HepG2 (cell line): ENCODE measurements around the gene HES1. TPM values are rescaled to one million over a fixed set of nuclear protein-coding genes. Genes with fewer than 3 reads are reported as not detected.

ENCODE experiments used
- ATAC-seq: fragments of 200-7000 bp; cut with Tn5 transposase; 3 replicates; pipeline ENCODE4 v1.9.1; 2020; ENCODE audit warnings: mild to moderate bottlenecking, moderate library complexity
- BruUV-seq: library from RNA; stranded (reverse); fragments of 400-500 nt; replicated peaks from 2 replicates; lab custom pipeline; 2021; lab: Mats Ljungman, UMichigan
- CTCF ChIA-PET: fragments of 300-600 bp; formaldehyde crosslinking; extraction: SDS; loops from one replicate; lab custom pipeline; 2021; ENCODE audit warnings: low total read pairs, inconsistent platforms, low intra/inter-chr PET ratio; lab: Yijun Ruan, JAX
- POLR2A ChIA-PET: fragments of 350-600 bp; sonication (Branson Sonifier 250); formaldehyde crosslinking; loops from one replicate; lab custom pipeline; 2020; ENCODE audit warnings: antibody characterized with exemption, inconsistent platforms; lab: Yijun Ruan, JAX
- DNase-seq: peaks from one replicate; pipeline ENCODE4 v3.0.0-alpha.2; 2015; ENCODE audit warnings: low spot score
- FAIRE-seq: peaks from 3 replicates; lab custom pipeline; 2011; peaks lifted over from hg19 to GRCh38; lab: Jason Lieb, UNC
- H2AFZ ChIP-seq: one replicate; pipeline ENCODE4 v1.6.1; 2011; ENCODE audit warnings: low read length, inconsistent platforms
- H3K27ac ChIP-seq: fragments of 300-600 bp; 3 replicates; pipeline ENCODE4 v1.8.0; 2011; ENCODE audit warnings: mixed run types, mild to moderate bottlenecking, mixed read lengths, low read length, inconsistent platforms; ENCODE audit not compliant: insufficient read depth; ENCODE audit errors: extremely low read length
- H3K27me3 ChIP-seq, 2 experiments: fragments of 200-600 bp in 1 of 2; 2 replicates in 1 of 2; 3 replicates in 1 of 2; pipeline versions ENCODE4 v1.6.0 to v1.8.0; 2011; ENCODE audit warnings: low read length in 2 of 2, mild to moderate bottlenecking in 2 of 2, moderate library complexity in 2 of 2, inconsistent platforms in 1 of 2; ENCODE audit not compliant: insufficient read depth in 2 of 2, control insufficient read depth in 1 of 2
- H3K36me3 ChIP-seq, 2 experiments: fragments of 200-600 bp in 1 of 2; replicated peaks in 1 of 2; 2 replicates in 1 of 2; 3 replicates in 1 of 2; pipeline versions ENCODE4 v1.5.1 to v1.8.0; 2011; ENCODE audit warnings: low read length in 2 of 2, inconsistent platforms in 1 of 2; ENCODE audit not compliant: insufficient read depth in 2 of 2, control insufficient read depth in 1 of 2
- H3K4me1 ChIP-seq: 2 replicates; pipeline ENCODE4 v1.5.1; 2012; ENCODE audit warnings: low read length, inconsistent platforms; ENCODE audit not compliant: insufficient read depth
- H3K4me2 ChIP-seq: 2 replicates; pipeline ENCODE4 v1.6.0; 2011; ENCODE audit warnings: low read depth, low read length, inconsistent platforms
- H3K4me3 ChIP-seq, 3 experiments: fragments of 200-600 bp in 1 of 3; sonication (generic), shearing (Covaris generic) in 1 of 3; replicated peaks in 1 of 3; 2 replicates each; pipeline ENCODE4 v1.5.1; 2011 to 2016; ENCODE audit warnings: low read length in 3 of 3, inconsistent platforms in 2 of 3, low read depth in 2 of 3, mild to moderate bottlenecking in 2 of 3, control low read depth in 1 of 3, mixed read lengths in 1 of 3; ENCODE audit not compliant: insufficient read depth in 1 of 3
- H3K79me2 ChIP-seq: one replicate; pipeline ENCODE4 v1.6.1; 2011; ENCODE audit warnings: low read length, inconsistent platforms; ENCODE audit not compliant: insufficient read depth
- H3K9ac ChIP-seq: 2 replicates; pipeline ENCODE4 v1.6.0; 2011; ENCODE audit warnings: mild to moderate bottlenecking, low read depth, low read length, inconsistent platforms; ENCODE audit not compliant: insufficient read depth
- H3K9me3 ChIP-seq: 2 replicates; pipeline ENCODE4 v1.5.1; 2012; ENCODE audit warnings: mild to moderate bottlenecking, low read length
- H4K20me1 ChIP-seq: 2 replicates; pipeline ENCODE4 v1.6.0; 2011; ENCODE audit warnings: inconsistent platforms, mild to moderate bottlenecking, low read length, moderate library complexity; ENCODE audit not compliant: insufficient read depth
- NFE2L2 ChIP-seq: fragments of 150-350 bp; IDR thresholded peaks from 2 replicates; pipeline ENCODE4 v1.6.1; 2014; ENCODE audit warnings: low read length
- NR2C2 ChIP-seq: sonication (generic); formaldehyde crosslinking; IDR thresholded peaks from 2 replicates; pipeline ENCODE4 v1.4.0; 2020; ENCODE audit warnings: missing genetic modification reagents, mild to moderate bottlenecking, moderate library complexity, borderline replicate concordance
- SMYD3 ChIP-seq: sonication (generic); formaldehyde crosslinking; IDR thresholded peaks from 2 replicates; pipeline ENCODE4 v1.8.1; 2023; ENCODE audit warnings: mild to moderate bottlenecking, missing genetic modification reagents
- SP140L ChIP-seq: sonication (generic); formaldehyde crosslinking; IDR thresholded peaks from 2 replicates; pipeline ENCODE4 v1.4.0; 2020; ENCODE audit warnings: missing genetic modification reagents, borderline replicate concordance
- SRF ChIP-seq: IDR thresholded peaks from 2 replicates; pipeline ENCODE4 v1.6.1; 2011; ENCODE audit warnings: mild to moderate bottlenecking, low read depth, low read length, moderate library complexity
- ZNF274 ChIP-seq: sonication (generic); formaldehyde crosslinking; IDR thresholded peaks from 2 replicates; pipeline ENCODE4 v1.5.1; 2020; ENCODE audit warnings: mild to moderate bottlenecking, missing genetic modification reagents
- ZNF484 ChIP-seq: sonication (generic); formaldehyde crosslinking; IDR thresholded peaks from 2 replicates; pipeline ENCODE4 v1.5.1; 2020; ENCODE audit warnings: mild to moderate bottlenecking, low read depth, missing genetic modification reagents, borderline replicate concordance
- ZNF570 ChIP-seq: sonication (generic); formaldehyde crosslinking; IDR thresholded peaks from 2 replicates; pipeline ENCODE4 v1.4.0; 2020; ENCODE audit warnings: mild to moderate bottlenecking, missing genetic modification reagents, borderline replicate concordance
- WGBS: methylation state at CpG from one replicate; pipeline ENCODE4 v1.1.6; 2017; ENCODE audit warnings: low lambda C conversion rate; 5-methylcytosine and 5-hydroxymethylcytosine counted together
- in situ Hi-C: cut with HindIII; loops from 2 replicates; pipeline ENCODE4 v1.10.0; 2017; ENCODE audit warnings: low pct_unique_long_range_greater_than_20kb; ENCODE audit not compliant: extremely low pct_ligation_motif_present
- intact Hi-C: fragments of 100-400 bp; cut with micrococcal nuclease; formaldehyde crosslinking; loops from one replicate; pipeline ENCODE4 v1.10.0; 2022; ENCODE audit not compliant: unreplicated experiment
- polyA plus RNA-seq, 8 experiments: library from polyadenylated mRNA; depleted of rRNA in 3 of 8; stranded (reverse) in 7 of 8; unstranded in 1 of 8; fragments of >200 nt; fragmentation: Illumina TruSeq in 4 of 8; extraction: Trizol in 4 of 8; gene quantifications; 2 replicates each; pipeline versions ENCODE4 v1.2.1 to v1.2.3, GENCODE V29; 2011 to 2016; ENCODE audit warnings: low read depth in 4 of 8, missing spikeins in 1 of 8, mixed read lengths in 1 of 8; ENCODE audit not compliant: insufficient read depth in 1 of 8
- total RNA-seq, 5 experiments: library from RNA; depleted of rRNA; stranded (reverse); fragments of >200 nt; fragmentation: Illumina TruSeq; extraction: Trizol; gene quantifications; 2 replicates each; pipeline ENCODE4 v1.2.3, GENCODE V29; 2016; ENCODE audit warnings: low read depth in 1 of 5
- TF ChIP-seq, protein P1 (sequence below): sonication (generic); formaldehyde crosslinking; IDR thresholded peaks from 2 replicates; pipeline ENCODE4 v1.4.0; 2020; ENCODE audit warnings: mild to moderate bottlenecking, missing genetic modification reagents
- TF ChIP-seq, protein P2 (sequence below): sonication (generic); formaldehyde crosslinking; IDR thresholded peaks from 2 replicates; pipeline ENCODE4 v1.8.0; 2022; ENCODE audit warnings: low read depth, missing genetic modification reagents
- TF ChIP-seq, protein P3 (sequence below): sonication (generic); formaldehyde crosslinking; IDR thresholded peaks from 2 replicates; pipeline ENCODE4 v1.4.0; 2020; ENCODE audit warnings: mild to moderate bottlenecking, missing genetic modification reagents
- TF ChIP-seq, protein P4 (sequence below): IDR thresholded peaks from 2 replicates; pipeline ENCODE4 v1.6.1; 2016; ENCODE audit warnings: low read depth

Gene HES1
- total and polyA plus RNA-seq, 2 of the 13 experiments (the other 11 are each of a cell fraction or from before 2014, with no cell fraction given), result 15.4 to 19.8 TPM

DNA sequence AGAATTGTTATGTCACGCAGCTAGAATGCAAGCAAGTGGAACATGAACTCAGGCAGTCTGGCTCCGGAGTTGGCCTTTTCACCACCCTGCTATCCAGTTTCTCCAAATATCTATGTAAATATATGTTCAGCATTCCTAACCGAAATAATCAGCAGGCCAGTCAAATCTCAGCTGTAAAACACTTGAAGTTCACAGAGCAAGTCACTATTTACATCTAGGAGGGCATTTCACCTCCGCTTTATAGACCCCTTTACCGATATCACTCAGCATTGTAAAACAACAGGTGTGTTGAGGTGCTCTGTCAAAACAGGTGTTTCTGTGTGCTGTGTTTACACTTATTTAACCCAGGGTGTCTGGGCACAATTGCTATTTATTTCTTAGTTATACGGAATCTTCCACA lies 12.2 kb upstream of the HES1 start:
- no peak overlapping the region for H3K4me3 ChIP-seq
- BruUV-seq, result no TSS peak
- no peak for FAIRE-seq
- TF ChIP-seq ZNF570 (CRISPR knock-in tag) (no peak), NFE2L2 (no peak), ZNF274 (CRISPR knock-in tag) (no peak), SRF (no peak), SMYD3 (no peak), SP140L (CRISPR knock-in tag) (no peak), NR2C2 (CRISPR knock-in tag) (no peak), ZNF484 (no peak)
- TF ChIP-seq, protein P1, sequence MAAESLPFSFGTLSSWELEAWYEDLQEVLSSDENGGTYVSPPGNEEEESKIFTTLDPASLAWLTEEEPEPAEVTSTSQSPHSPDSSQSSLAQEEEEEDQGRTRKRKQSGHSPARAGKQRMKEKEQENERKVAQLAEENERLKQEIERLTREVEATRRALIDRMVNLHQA (CRISPR knock-in tag), result no peak
- TF ChIP-seq, protein P2, sequence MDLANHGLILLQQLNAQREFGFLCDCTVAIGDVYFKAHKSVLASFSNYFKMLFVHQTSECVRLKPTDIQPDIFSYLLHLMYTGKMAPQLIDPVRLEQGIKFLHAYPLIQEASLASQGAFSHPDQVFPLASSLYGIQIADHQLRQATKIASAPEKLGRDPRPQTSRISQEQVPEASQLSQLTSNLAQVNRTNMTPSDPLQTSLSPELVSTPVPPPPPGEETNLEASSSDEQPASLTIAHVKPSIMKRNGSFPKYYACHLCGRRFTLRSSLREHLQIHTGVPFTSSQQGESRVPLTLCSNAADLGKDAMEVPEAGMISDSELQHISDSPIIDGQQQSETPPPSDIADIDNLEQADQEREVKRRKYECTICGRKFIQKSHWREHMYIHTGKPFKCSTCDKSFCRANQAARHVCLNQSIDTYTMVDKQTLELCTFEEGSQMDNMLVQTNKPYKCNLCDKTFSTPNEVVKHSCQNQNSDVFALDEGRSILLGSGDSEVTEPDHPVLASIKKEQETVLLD (CRISPR knock-in tag), result no peak
- TF ChIP-seq, protein P3, sequence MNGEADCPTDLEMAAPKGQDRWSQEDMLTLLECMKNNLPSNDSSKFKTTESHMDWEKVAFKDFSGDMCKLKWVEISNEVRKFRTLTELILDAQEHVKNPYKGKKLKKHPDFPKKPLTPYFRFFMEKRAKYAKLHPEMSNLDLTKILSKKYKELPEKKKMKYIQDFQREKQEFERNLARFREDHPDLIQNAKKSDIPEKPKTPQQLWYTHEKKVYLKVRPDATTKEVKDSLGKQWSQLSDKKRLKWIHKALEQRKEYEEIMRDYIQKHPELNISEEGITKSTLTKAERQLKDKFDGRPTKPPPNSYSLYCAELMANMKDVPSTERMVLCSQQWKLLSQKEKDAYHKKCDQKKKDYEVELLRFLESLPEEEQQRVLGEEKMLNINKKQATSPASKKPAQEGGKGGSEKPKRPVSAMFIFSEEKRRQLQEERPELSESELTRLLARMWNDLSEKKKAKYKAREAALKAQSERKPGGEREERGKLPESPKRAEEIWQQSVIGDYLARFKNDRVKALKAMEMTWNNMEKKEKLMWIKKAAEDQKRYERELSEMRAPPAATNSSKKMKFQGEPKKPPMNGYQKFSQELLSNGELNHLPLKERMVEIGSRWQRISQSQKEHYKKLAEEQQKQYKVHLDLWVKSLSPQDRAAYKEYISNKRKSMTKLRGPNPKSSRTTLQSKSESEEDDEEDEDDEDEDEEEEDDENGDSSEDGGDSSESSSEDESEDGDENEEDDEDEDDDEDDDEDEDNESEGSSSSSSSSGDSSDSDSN (CRISPR knock-in tag), result no peak
- TF ChIP-seq, protein P4, sequence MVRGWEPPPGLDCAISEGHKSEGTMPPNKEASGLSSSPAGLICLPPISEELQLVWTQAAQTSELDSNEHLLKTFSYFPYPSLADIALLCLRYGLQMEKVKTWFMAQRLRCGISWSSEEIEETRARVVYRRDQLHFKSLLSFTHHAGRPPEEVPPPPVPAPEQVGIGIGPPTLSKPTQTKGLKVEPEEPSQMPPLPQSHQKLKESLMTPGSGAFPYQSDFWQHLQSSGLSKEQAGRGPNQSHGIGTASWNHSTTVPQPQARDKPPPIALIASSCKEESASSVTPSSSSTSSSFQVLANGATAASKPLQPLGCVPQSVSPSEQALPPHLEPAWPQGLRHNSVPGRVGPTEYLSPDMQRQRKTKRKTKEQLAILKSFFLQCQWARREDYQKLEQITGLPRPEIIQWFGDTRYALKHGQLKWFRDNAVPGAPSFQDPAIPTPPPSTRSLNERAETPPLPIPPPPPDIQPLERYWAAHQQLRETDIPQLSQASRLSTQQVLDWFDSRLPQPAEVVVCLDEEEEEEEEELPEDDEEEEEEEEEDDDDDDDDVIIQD (CRISPR knock-in tag), result no peak
- TF ChIP-seq, all 625 proteins: peak for 0
- no peaks in the 10 kb centered on the region; a peak in 1 of 5 replicates for H3K27me3 ChIP-seq
- no peak overlapping the region for H2AFZ ChIP-seq
- no peak overlapping the region for H3K27ac ChIP-seq
- peaks cover 35% of the 10 kb centered on the region for H3K4me1 ChIP-seq
- DNase-seq (no peak), ATAC-seq (no peak)
- in situ Hi-C loops (no loop called here), intact Hi-C loops (loop anchor here (10.0 kb wide), 1 partner anchor 1421 kb away; the partner anchor contains the start of gene PPP1R2)
- no peak overlapping the region for H3K9ac ChIP-seq
- H3K4me2 ChIP-seq, result no peak overlapping the region
- no peaks in the 10 kb centered on the region for H3K36me3 ChIP-seq
- H4K20me1 ChIP-seq, result no peaks in the 10 kb centered on the region
- no peaks in the 10 kb centered on the region for H3K9me3 ChIP-seq
- ChIA-PET POLR2A (interaction anchor here (1.2 to 1.7 kb wide), 2 partner anchors 11 to 12 kb away, joined by 7 to 13 read pairs; partner anchors contain the start of gene HES1), CTCF (no interaction called here)
- 56% methylated on average over 6 of the region's 6 CpGs for WGBS
- H3K79me2 ChIP-seq, result no peaks in the 10 kb centered on the region
